CD4-positive, alpha-beta T cell treated with Interleukin-21 for 1 hour (primary cell): ENCODE data around the gene KIAA1210.

Source experiments
- DNase-seq: peaks from one replicate; pipeline ENCODE4 v3.0.0-alpha.2; 2020

KIAA1210 gene

GRCh38 chrX:119090627-119091026, 37.0 kb downstream of the KIAA1210 start:
- no peak for DNase-seq

GRCh38 chrX:119089619-119090018, 38.0 kb downstream of the KIAA1210 start:
- DNase-seq: no peak

- no peak for DNase-seq
Measured at GRCh38 chrX:119087121-119087520, 40.5 kb downstream of the KIAA1210 start.

- no peak for DNase-seq
Measured at GRCh38 chrX:119084766-119085165, 42.8 kb downstream of the KIAA1210 start.

GRCh38 chrX:119082278-119082677, 45.3 kb downstream of the KIAA1210 start:
- DNase-seq: no peak

- DNase-seq: no peak
Measured at GRCh38 chrX:119075270-119076025, 52.2 kb downstream of the KIAA1210 start.

GRCh38 chrX:119073911-119074310, 53.7 kb downstream of the KIAA1210 start:
- no peak for DNase-seq

GRCh38 chrX:119073200-119073905, 54.3 kb downstream of the KIAA1210 start:
- DNase-seq: no peak

GRCh38 chrX:119072744-119073143, 54.9 kb downstream of the KIAA1210 start, which contains the start of gene CT47C1:
Gene CT47C1, plus strand, starts transcription at chrX:119072993. Its CDS starts 233 bp downstream, at chrX:119073226.
- DNase-seq: no peak

- no peak for DNase-seq
Measured at GRCh38 chrX:119071381-119071780, 56.2 kb downstream of the KIAA1210 start.

- no peak for DNase-seq
Measured at GRCh38 chrX:119069762-119070161, 57.9 kb downstream of the KIAA1210 start.

GRCh38 chrX:119069128-119069527, 58.5 kb downstream of the KIAA1210 start:
- no peak for DNase-seq

GRCh38 chrX:119067023-119067739, 60.4 kb downstream of the KIAA1210 start:
- peak; percentile 24 for DNase-seq

- no peak for DNase-seq
Measured at GRCh38 chrX:119063428-119063827, 64.2 kb downstream of the KIAA1210 start.

GRCh38 chrX:119062750-119063374, 64.8 kb downstream of the KIAA1210 start:
- DNase-seq: no peak

- no peak for DNase-seq
Measured at GRCh38 chrX:119055687-119056086, 71.9 kb downstream of the KIAA1210 start.

GRCh38 chrX:119045884-119046283, 81.7 kb downstream of the KIAA1210 start:
- DNase-seq: no peak

GRCh38 chrX:119042996-119043395, 84.6 kb downstream of the KIAA1210 start:
- no peak for DNase-seq

GRCh38 chrX:119042040-119042439, 85.6 kb downstream of the KIAA1210 start:
- DNase-seq: no peak

GRCh38 chrX:119041175-119041574, 86.4 kb downstream of the KIAA1210 start:
- DNase-seq: no peak

GRCh38 chrX:119040432-119040831, 87.2 kb downstream of the KIAA1210 start:
- no peak for DNase-seq

- DNase-seq: no peak
Measured at GRCh38 chrX:119036107-119037029, 91.2 kb downstream of the KIAA1210 start.
